HCT116 (cell line): Measurements from ENCODE around the gene PXN. TPM values are rescaled to one million over a fixed set of nuclear protein-coding genes. Genes with fewer than 3 reads are reported as not detected.

Source experiments
- ATAC-seq: fragments of 200-7000 bp; cut with Tn5 transposase; 2 replicates; pipeline ENCODE4 v1.9.1; 2020; ENCODE audit warnings: mild to moderate bottlenecking, moderate library complexity
- BruUV-seq: library from RNA; stranded (reverse); fragments of 400-500 nt; replicated peaks from 2 replicates; lab custom pipeline; 2021; lab: Mats Ljungman, UMichigan
- CTCF ChIA-PET: fragments of 300-600 bp; sonication (Branson Sonifier 250); formaldehyde crosslinking; loops from one replicate; lab custom pipeline; 2021; ENCODE audit warnings: antibody characterized with exemption; lab: Charles Lee
- POLR2A ChIA-PET: fragments of 300-600, 350-600 bp; sonication (Branson Sonifier 250); formaldehyde crosslinking; loops from one replicate; lab custom pipeline; 2021; ENCODE audit warnings: antibody characterized with exemption; lab: Charles Lee
- RAD21 ChIA-PET, 2 experiments: fragments of 300-600 bp; sonication (Branson Sonifier 250); formaldehyde crosslinking; loops; one replicate each; lab custom pipeline; 2023; ENCODE audit warnings: low total read pairs in 2 of 2; ENCODE audit not compliant: uncharacterized antibody in 2 of 2, unreplicated experiment in 2 of 2, low non-redundant PET in 1 of 2; lab: Charles Lee
- DNase-seq: peaks from one replicate; pipeline ENCODE4 v3.0.0-alpha.2; 2010; ENCODE audit warnings: low read depth, low spot score
- H2AFZ ChIP-seq: fragments of 200-600 bp; shearing (Covaris generic), sonication (generic); 2 replicates; pipeline ENCODE4 v1.6.1; 2017; ENCODE audit warnings: low read depth, mixed run types, mixed read lengths, antibody characterized with exemption, low read length; ENCODE audit not compliant: poor library complexity, severe bottlenecking
- H3K27ac ChIP-seq: 2 replicates; pipeline ENCODE4 v1.5.1; 2012; ENCODE audit warnings: low read depth, low read length
- H3K27me3 ChIP-seq: fragments of 200-600 bp; sonication (generic); 2 replicates; pipeline ENCODE4 v1.6.1; 2016; ENCODE audit warnings: mixed run types, low read length, mixed read lengths; ENCODE audit not compliant: insufficient read depth
- H3K36me3 ChIP-seq, 2 experiments: fragments of 200-500 bp in 1 of 2; fragments of 200-600 bp in 1 of 2; sonication (Bioruptor generic) in 1 of 2; sonication (generic) in 1 of 2; 2 replicates each; pipeline versions ENCODE4 v1.5.1 to v1.6.1; 2014 to 2016; ENCODE audit warnings: low read length in 2 of 2, inconsistent platforms in 1 of 2, mixed read lengths in 1 of 2, mixed run types in 1 of 2; ENCODE audit not compliant: insufficient read depth in 2 of 2, control insufficient read depth in 1 of 2
- H3K4me1 ChIP-seq, 2 experiments: fragments of 200-600 bp in 1 of 2; sonication (generic) in 1 of 2; 2 replicates each; pipeline versions ENCODE4 v1.5.1 to v1.6.1; 2012 to 2017; ENCODE audit warnings: low read length in 2 of 2, inconsistent platforms in 1 of 2, mild to moderate bottlenecking in 1 of 2, mixed read lengths in 1 of 2, mixed run types in 1 of 2, moderate library complexity in 1 of 2; ENCODE audit not compliant: insufficient read depth in 2 of 2, control insufficient read depth in 1 of 2
- H3K4me2 ChIP-seq: fragments of 200-600 bp; sonication (generic); 2 replicates; pipeline ENCODE4 v1.6.1; 2017; ENCODE audit warnings: mixed run types, low read length, mixed read lengths
- H3K4me3 ChIP-seq, 2 experiments: fragments of 200-600 bp in 1 of 2; sonication (generic) in 1 of 2; replicated peaks in 1 of 2; 2 replicates each; pipeline ENCODE4 v1.5.1; 2011 to 2016; ENCODE audit warnings: low read length in 2 of 2, control low read depth in 1 of 2, low read depth in 1 of 2, mild to moderate bottlenecking in 1 of 2, mixed read lengths in 1 of 2, mixed run types in 1 of 2
- H3K79me2 ChIP-seq: fragments of 200-600 bp; sonication (generic); 2 replicates; pipeline ENCODE4 v1.6.1; 2017; ENCODE audit warnings: mild to moderate bottlenecking, mixed run types, low read length, moderate library complexity, mixed read lengths; ENCODE audit not compliant: insufficient read depth
- H3K9ac ChIP-seq: fragments of 200-600 bp; sonication (generic); 2 replicates; pipeline ENCODE4 v1.6.1; 2016; ENCODE audit warnings: low read length, mixed read lengths
- H3K9me2 ChIP-seq: fragments of 200-600 bp; sonication (generic), shearing (Covaris generic); 2 replicates; pipeline ENCODE4 v1.6.1; 2017; ENCODE audit warnings: mixed run types, mild to moderate bottlenecking, moderate library complexity; ENCODE audit not compliant: insufficient read depth
- H3K9me3 ChIP-seq, 2 experiments: fragments of 200-500 bp in 1 of 2; fragments of 200-600 bp in 1 of 2; sonication (Bioruptor generic) in 1 of 2; sonication (generic) in 1 of 2; 2 replicates each; pipeline ENCODE4 v1.6.1; 2014 to 2017; ENCODE audit warnings: low read length in 2 of 2, mixed read lengths in 2 of 2, inconsistent platforms in 1 of 2, low read depth in 1 of 2, mild to moderate bottlenecking in 1 of 2, mixed run types in 1 of 2, moderate library complexity in 1 of 2; ENCODE audit not compliant: control insufficient read depth in 1 of 2, insufficient read depth in 1 of 2
- H4K20me1 ChIP-seq: fragments of 200-600 bp; sonication (generic), shearing (Covaris generic); 2 replicates; pipeline ENCODE4 v1.6.1; 2017; ENCODE audit warnings: mixed run types, mild to moderate bottlenecking, moderate library complexity; ENCODE audit not compliant: insufficient read depth
- CBX3 ChIP-seq: IDR thresholded peaks from 2 replicates; pipeline ENCODE4 v1.6.1; 2012; ENCODE audit warnings: low read depth
- CEBPB ChIP-seq: IDR thresholded peaks from 2 replicates; pipeline ENCODE4 v1.6.1; 2012; ENCODE audit warnings: low read depth
- CTCF ChIP-seq, 3 experiments: fragments of 200-600 bp in 1 of 3; sonication (generic) in 1 of 3; IDR thresholded peaks in 2 of 3; conservative IDR thresholded peaks in 1 of 3; 2 replicates each; pipeline ENCODE4 v1.5.1; 2012 to 2017; ENCODE audit warnings: low read depth in 2 of 3, low read length in 2 of 3, antibody characterized with exemption in 1 of 3, borderline replicate concordance in 1 of 3, control low read depth in 1 of 3, mild to moderate bottlenecking in 1 of 3, mixed read lengths in 1 of 3, mixed run types in 1 of 3, moderate library complexity in 1 of 3; ENCODE audit not compliant: insufficient read depth in 1 of 3
- ELF1 ChIP-seq: IDR thresholded peaks from 2 replicates; pipeline ENCODE4 v1.6.1; 2012; ENCODE audit warnings: low read depth, borderline replicate concordance
- EZH2 ChIP-seq: fragments of 200-600 bp; sonication (generic); IDR thresholded peaks from 2 replicates; pipeline ENCODE4 v1.6.1; 2017; ENCODE audit warnings: antibody characterized with exemption, mixed run types
- EZH2phosphoT487 ChIP-seq: fragments of 200-600 bp; IDR thresholded peaks from 2 replicates; pipeline ENCODE4 v1.6.1; 2018; ENCODE audit warnings: antibody characterized with exemption, borderline replicate concordance
- FOSL1 ChIP-seq: IDR thresholded peaks from 2 replicates; pipeline ENCODE4 v1.6.1; 2012; ENCODE audit warnings: low read depth
- SIN3A ChIP-seq: IDR thresholded peaks from 2 replicates; pipeline ENCODE4 v1.6.1; 2012; ENCODE audit warnings: low read depth
- SP1 ChIP-seq: IDR thresholded peaks from 2 replicates; pipeline ENCODE4 v1.6.1; 2012; ENCODE audit warnings: low read depth
- TCF7L2 ChIP-seq: IDR thresholded peaks from 2 replicates; pipeline ENCODE4 v1.7.0; 2011; ENCODE audit warnings: borderline replicate concordance, inconsistent platforms; ENCODE audit not compliant: insufficient read depth, insufficient read length; ENCODE audit errors: extremely low read depth
- YY1 ChIP-seq: IDR thresholded peaks from 2 replicates; pipeline ENCODE4 v1.6.1; 2011; ENCODE audit warnings: low read length, low read depth, moderate library complexity, mild to moderate bottlenecking; ENCODE audit not compliant: insufficient replicate concordance; ENCODE audit errors: extremely low read depth
- ZNF274 ChIP-seq: fragments of 200-500 bp; sonication (Bioruptor generic); IDR thresholded peaks from 2 replicates; pipeline ENCODE4 v1.6.1; 2014; ENCODE audit warnings: mild to moderate bottlenecking, low read depth, low read length, inconsistent platforms
- intact Hi-C: fragments of 100-400 bp; cut with micrococcal nuclease; formaldehyde crosslinking; loops from 2 replicates; pipeline ENCODE4 v1.10.0; 2022
- total RNA-seq: library from RNA; stranded (reverse); gene quantifications from one replicate; pipeline ENCODE4 v1.2.1, GENCODE V29; 2021; ENCODE audit not compliant: unreplicated experiment
- TF ChIP-seq, protein P1 (sequence below): IDR thresholded peaks from 2 replicates; pipeline ENCODE4 v1.6.1; 2012
- TF ChIP-seq, protein P2 (sequence below): IDR thresholded peaks from 2 replicates; pipeline ENCODE4 v1.6.1; 2011; ENCODE audit warnings: mild to moderate bottlenecking, low read length, moderate library complexity; ENCODE audit not compliant: insufficient replicate concordance; ENCODE audit errors: extremely low read depth

Gene PXN
- total RNA-seq, 1 experiment from 2014 or later: 211 TPM

- H3K9me2 ChIP-seq: no peaks in the 10 kb centered on the region
- no TSS peak for BruUV-seq
- peak overlapping the region; percentile 6 to 36 for H3K4me3 ChIP-seq
- no peaks in the 10 kb centered on the region for H3K9me3 ChIP-seq
- peak; percentile 1 for ATAC-seq
- ChIA-PET POLR2A (interaction anchor here (0.7 to 8.0 kb wide), 51 partner anchors 9 to 1503 kb away, joined by 3 to 394 read pairs (median 5); partner anchors contain the start of genes COQ5, COX6A1, DYNLL1 and OASL), RAD21 (interaction anchor here (0.7 to 1.5 kb wide), 6 partner anchors 25 to 174 kb away, joined by 3 to 10 read pairs (median 4); partner anchors contain the start of gene PXN (in 1 of the 2))
- DNase-seq: no peak
- no peaks in the 10 kb centered on the region for H4K20me1 ChIP-seq
- no peaks in the 10 kb centered on the region for H3K27me3 ChIP-seq
- no peaks in the 10 kb centered on the region for H3K36me3 ChIP-seq
- peak overlapping the region; percentile 58 for H3K9ac ChIP-seq
- no peak overlapping the region for H2AFZ ChIP-seq
- H3K4me1 ChIP-seq: peaks cover 13 to 46% of the 10 kb centered on the region in 2 experiments
- H3K27ac ChIP-seq: peak overlapping the region; percentile 88
- peak overlapping the region; percentile 56 for H3K4me2 ChIP-seq
- TF ChIP-seq SP1: no peak
- TF ChIP-seq, protein P1, sequence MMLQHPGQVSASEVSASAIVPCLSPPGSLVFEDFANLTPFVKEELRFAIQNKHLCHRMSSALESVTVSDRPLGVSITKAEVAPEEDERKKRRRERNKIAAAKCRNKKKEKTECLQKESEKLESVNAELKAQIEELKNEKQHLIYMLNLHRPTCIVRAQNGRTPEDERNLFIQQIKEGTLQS: no peak
- TF ChIP-seq, all 23 proteins: peak for 0
- intact Hi-C loops: loop anchor here (1.0 to 2.0 kb wide), 2 partner anchors 16 to 62 kb away; no protein-coding TSS in a partner anchor
- no peaks in the 10 kb centered on the region for H3K79me2 ChIP-seq
- CTCF ChIA-PET: interaction anchor here (1.4 to 3.2 kb wide), 6 partner anchors 11 to 90 kb away, joined by 9 to 32 read pairs (median 15); partner anchors contain the start of genes PXN, RPLP0 and SIRT4
Observed at GRCh38 chr12:120290609-120291305, 25.2 kb upstream of the PXN start.

DNA sequence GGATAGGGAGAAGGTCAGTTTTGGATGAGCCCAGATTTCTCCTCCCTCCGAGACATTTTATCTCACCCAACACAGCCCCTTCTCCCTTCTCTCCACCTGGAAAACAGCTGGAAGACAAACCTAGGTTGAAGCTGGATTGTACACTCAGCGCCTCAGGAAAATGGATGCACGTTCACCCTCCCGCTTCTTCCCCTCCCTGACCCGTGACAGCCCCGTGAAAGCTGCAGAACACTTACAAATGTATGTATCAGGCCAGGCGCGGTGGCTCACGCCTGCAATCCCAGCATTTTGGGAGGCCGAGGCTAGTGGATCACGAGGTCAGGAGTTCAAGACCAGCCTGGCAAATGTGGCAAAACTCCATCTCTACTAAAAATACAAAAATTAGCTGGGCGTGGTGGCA lies 22.0 kb upstream of the PXN start:
- H4K20me1 ChIP-seq: no peaks in the 10 kb centered on the region
- no peak overlapping the region for H3K27ac ChIP-seq
- POLR2A ChIA-PET: interaction anchor here (0.6 to 8.0 kb wide), 7 partner anchors 21 to 87 kb away, joined by 3 to 223 read pairs (median 7); partner anchors contain the start of genes PXN and RPLP0
- no peak overlapping the region for H3K9ac ChIP-seq
- H3K36me3 ChIP-seq: no peaks in the 10 kb centered on the region
- no peak overlapping the region for H3K4me3 ChIP-seq
- no peaks in the 10 kb centered on the region for H3K79me2 ChIP-seq
- H3K27me3 ChIP-seq: no peaks in the 10 kb centered on the region
- H3K9me2 ChIP-seq: no peaks in the 10 kb centered on the region
- RAD21 ChIA-PET: no interaction called here
- peaks cover 13 to 40% of the 10 kb centered on the region in 2 experiments for H3K4me1 ChIP-seq
- no TSS peak for BruUV-seq
- no peak overlapping the region for H2AFZ ChIP-seq
- intact Hi-C loops: no loop called here
- H3K4me2 ChIP-seq: no peak overlapping the region
- ATAC-seq: no peak
- no peaks in the 10 kb centered on the region for H3K9me3 ChIP-seq
- DNase-seq: no peak
- CTCF ChIA-PET: interaction anchor here (1.3 to 2.9 kb wide), 3 partner anchors 22 to 86 kb away, joined by 3 to 13 read pairs (median 3); partner anchors contain the start of genes PXN and RPLP0
- TF ChIP-seq FOSL1: no peak
- no peak for TF ChIP-seq SIN3A
- TF ChIP-seq CTCF (IDR thresholded peaks at IDR 0.05 in 2 of 3, conservative IDR thresholded peaks at IDR 0.05 in 1 of 3; ENCODE audit: borderline replicate concordance in 1 of 3, insufficient read depth in 1 of 3, low read depth in 2 of 3, low read length in 2 of 3): no peak
- TF ChIP-seq, protein P2, sequence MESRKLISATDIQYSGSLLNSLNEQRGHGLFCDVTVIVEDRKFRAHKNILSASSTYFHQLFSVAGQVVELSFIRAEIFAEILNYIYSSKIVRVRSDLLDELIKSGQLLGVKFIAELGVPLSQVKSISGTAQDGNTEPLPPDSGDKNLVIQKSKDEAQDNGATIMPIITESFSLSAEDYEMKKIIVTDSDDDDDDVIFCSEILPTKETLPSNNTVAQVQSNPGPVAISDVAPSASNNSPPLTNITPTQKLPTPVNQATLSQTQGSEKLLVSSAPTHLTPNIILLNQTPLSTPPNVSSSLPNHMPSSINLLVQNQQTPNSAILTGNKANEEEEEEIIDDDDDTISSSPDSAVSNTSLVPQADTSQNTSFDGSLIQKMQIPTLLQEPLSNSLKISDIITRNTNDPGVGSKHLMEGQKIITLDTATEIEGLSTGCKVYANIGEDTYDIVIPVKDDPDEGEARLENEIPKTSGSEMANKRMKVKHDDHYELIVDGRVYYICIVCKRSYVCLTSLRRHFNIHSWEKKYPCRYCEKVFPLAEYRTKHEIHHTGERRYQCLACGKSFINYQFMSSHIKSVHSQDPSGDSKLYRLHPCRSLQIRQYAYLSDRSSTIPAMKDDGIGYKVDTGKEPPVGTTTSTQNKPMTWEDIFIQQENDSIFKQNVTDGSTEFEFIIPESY: no peak
- TF ChIP-seq EZH2phosphoT487: no peak
- no peak for TF ChIP-seq EZH2
- no peak for TF ChIP-seq ELF1
- no peak for TF ChIP-seq YY1
- TF ChIP-seq CEBPB: no peak
- TF ChIP-seq CBX3: no peak
- no peak for TF ChIP-seq ZNF274
- TF ChIP-seq TCF7L2: no peak
